Measurements from ENCODE around the gene ZFYVE9. TPM values are rescaled to one million over a fixed set of nuclear protein-coding genes. Genes with fewer than 3 reads are reported as not detected.

The ZFYVE9 gene
- polyA plus RNA-seq, 1 donor from 2014 or later: 18.1 TPM

- Histone ChIP-seq H4K20me1 (ENCODE audit: insufficient read depth) (no peaks in the 10 kb centered on the region), H3K9me3 (ENCODE audit: low read length) (no peaks in the 10 kb centered on the region), H3K9me2 (ENCODE audit: insufficient read depth, low read length) (no peaks in the 10 kb centered on the region), H3K4me3 (ENCODE audit: low read length) (no peak overlapping the region), H3K36me3 (ENCODE audit: insufficient read depth, low read length) (no peaks in the 10 kb centered on the region), H3K27me3 (ENCODE audit: insufficient read depth, low read depth, low read length) (no peaks in the 10 kb centered on the region), H3K4me2 (ENCODE audit: low read length) (no peak overlapping the region), H3K79me2 (replicated peaks; ENCODE audit: insufficient read depth, low read length) (no peaks in the 10 kb centered on the region), H3K9ac (ENCODE audit: low read length) (no peak overlapping the region), H3K27ac (ENCODE audit: low read length) (no peak overlapping the region), H2AFZ (ENCODE audit: low read depth, low read length) (no peak overlapping the region), H3F3A (ENCODE audit: insufficient read depth, low read length, poor library complexity, severe bottlenecking) (no peaks in the 10 kb centered on the region)
- no peak for TF ChIP-seq EP300 (conservative IDR thresholded peaks at IDR 0.05; ENCODE audit: poor library complexity, severe bottlenecking)
- TF ChIP-seq POLR2AphosphoS5 (IDR thresholded peaks at IDR 0.05): no peak
- TF ChIP-seq SMC3 (conservative IDR thresholded peaks at IDR 0.05; ENCODE audit: poor library complexity): no peak
- TF ChIP-seq CTCF (IDR thresholded peaks at IDR 0.05; ENCODE audit: poor library complexity, severe bottlenecking): no peak
- TF ChIP-seq MXI1 (conservative IDR thresholded peaks at IDR 0.05; ENCODE audit: poor library complexity, severe bottlenecking): no peak
- TF ChIP-seq TAF1 (IDR thresholded peaks at IDR 0.05; ENCODE audit: low read depth): no peak
- no peak for TF ChIP-seq EZH2 (IDR thresholded peaks at IDR 0.05; ENCODE audit: borderline replicate concordance, insufficient read depth, low read length, poor library complexity, severe bottlenecking)
These were observed 204.8 kb downstream of the ZFYVE9 start for GRCh38 chr1:52346653-52347052.

- Histone ChIP-seq H4K20me1 (ENCODE audit: insufficient read depth) (no peaks in the 10 kb centered on the region), H3K9ac (ENCODE audit: low read length) (no peak overlapping the region), H3K27me3 (ENCODE audit: insufficient read depth, low read depth, low read length) (no peaks in the 10 kb centered on the region), H3K4me3 (ENCODE audit: low read length) (no peak overlapping the region), H3K4me2 (ENCODE audit: low read length) (no peak overlapping the region), H3K9me3 (ENCODE audit: low read length) (no peaks in the 10 kb centered on the region), H3F3A (ENCODE audit: insufficient read depth, low read length, poor library complexity, severe bottlenecking) (no peaks in the 10 kb centered on the region), H3K36me3 (ENCODE audit: insufficient read depth, low read length) (no peaks in the 10 kb centered on the region), H3K27ac (ENCODE audit: low read length) (no peak overlapping the region), H3K79me2 (replicated peaks; ENCODE audit: insufficient read depth, low read length) (no peaks in the 10 kb centered on the region), H2AFZ (ENCODE audit: low read depth, low read length) (no peak overlapping the region), H3K9me2 (ENCODE audit: insufficient read depth, low read length) (no peaks in the 10 kb centered on the region)
- TF ChIP-seq CTCF (IDR thresholded peaks at IDR 0.05; ENCODE audit: poor library complexity, severe bottlenecking) (peak; percentile 39), RAD21 (conservative IDR thresholded peaks at IDR 0.05) (peak; percentile 48), SMC3 (conservative IDR thresholded peaks at IDR 0.05; ENCODE audit: poor library complexity) (no peak)
These were observed 206.9 kb downstream of the ZFYVE9 start for GRCh38 chr1:52348704-52349300.

- Histone ChIP-seq H3K27ac (ENCODE audit: low read length) (no peak overlapping the region), H3K9me3 (ENCODE audit: low read length) (no peaks in the 10 kb centered on the region), H3K79me2 (replicated peaks; ENCODE audit: insufficient read depth, low read length) (no peaks in the 10 kb centered on the region), H3K9me2 (ENCODE audit: insufficient read depth, low read length) (no peaks in the 10 kb centered on the region), H3K9ac (ENCODE audit: low read length) (no peak overlapping the region), H3K4me2 (ENCODE audit: low read length) (no peak overlapping the region), H3F3A (ENCODE audit: insufficient read depth, low read length, poor library complexity, severe bottlenecking) (no peaks in the 10 kb centered on the region), H4K20me1 (ENCODE audit: insufficient read depth) (no peaks in the 10 kb centered on the region), H3K27me3 (ENCODE audit: insufficient read depth, low read depth, low read length) (no peaks in the 10 kb centered on the region), H2AFZ (ENCODE audit: low read depth, low read length) (no peak overlapping the region), H3K36me3 (ENCODE audit: insufficient read depth, low read length) (peaks cover 4% of the 10 kb centered on the region), H3K4me3 (ENCODE audit: low read length) (no peak overlapping the region)
- TF ChIP-seq EZH2 (IDR thresholded peaks at IDR 0.05; ENCODE audit: borderline replicate concordance, insufficient read depth, low read length, poor library complexity, severe bottlenecking) (no peak), POLR2AphosphoS5 (IDR thresholded peaks at IDR 0.05) (peak; percentile 18), CTCF (IDR thresholded peaks at IDR 0.05; ENCODE audit: poor library complexity, severe bottlenecking) (no peak)
These were observed 210.8 kb downstream of the ZFYVE9 start for GRCh38 chr1:52352690-52353089.
